ENCODE results near the gene DLK2.

DNA sequence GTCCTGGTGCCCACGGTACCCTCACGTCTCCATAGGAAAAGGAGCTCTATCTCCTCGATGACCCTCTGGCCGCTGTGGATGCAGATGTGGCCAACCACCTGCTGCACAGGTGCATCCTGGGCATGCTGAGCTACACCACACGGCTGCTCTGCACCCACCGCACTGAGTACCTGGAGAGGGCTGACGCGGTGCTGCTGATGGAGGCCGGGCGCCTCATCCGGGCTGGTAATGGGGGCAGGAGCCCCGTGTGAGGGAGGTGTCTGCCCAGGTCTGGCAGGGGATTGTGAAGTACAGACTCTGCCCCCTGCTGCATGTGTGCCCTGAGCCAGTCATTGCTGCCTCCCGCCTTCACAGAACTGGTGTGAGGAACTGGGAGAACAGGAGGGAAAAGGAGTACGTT lies 12.4 kb downstream of the DLK2 start:
- TF ChIP-seq POLR2A (IDR thresholded peaks at IDR 0.05) (no peak), EP300 (IDR thresholded peaks at IDR 0.05) (no peak)
- TF ChIP-seq, protein P1, sequence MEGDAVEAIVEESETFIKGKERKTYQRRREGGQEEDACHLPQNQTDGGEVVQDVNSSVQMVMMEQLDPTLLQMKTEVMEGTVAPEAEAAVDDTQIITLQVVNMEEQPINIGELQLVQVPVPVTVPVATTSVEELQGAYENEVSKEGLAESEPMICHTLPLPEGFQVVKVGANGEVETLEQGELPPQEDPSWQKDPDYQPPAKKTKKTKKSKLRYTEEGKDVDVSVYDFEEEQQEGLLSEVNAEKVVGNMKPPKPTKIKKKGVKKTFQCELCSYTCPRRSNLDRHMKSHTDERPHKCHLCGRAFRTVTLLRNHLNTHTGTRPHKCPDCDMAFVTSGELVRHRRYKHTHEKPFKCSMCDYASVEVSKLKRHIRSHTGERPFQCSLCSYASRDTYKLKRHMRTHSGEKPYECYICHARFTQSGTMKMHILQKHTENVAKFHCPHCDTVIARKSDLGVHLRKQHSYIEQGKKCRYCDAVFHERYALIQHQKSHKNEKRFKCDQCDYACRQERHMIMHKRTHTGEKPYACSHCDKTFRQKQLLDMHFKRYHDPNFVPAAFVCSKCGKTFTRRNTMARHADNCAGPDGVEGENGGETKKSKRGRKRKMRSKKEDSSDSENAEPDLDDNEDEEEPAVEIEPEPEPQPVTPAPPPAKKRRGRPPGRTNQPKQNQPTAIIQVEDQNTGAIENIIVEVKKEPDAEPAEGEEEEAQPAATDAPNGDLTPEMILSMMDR (IDR thresholded peaks at IDR 0.05), result no peak
